Medulla oblongata (tissue), 1 donor: Measurements from ENCODE around the gene CHD6.

ENCODE experiments used
- DNase-seq: peaks from one replicate; pipeline ENCODE4 v3.0.0-alpha.2; 2015; ENCODE audit errors: extremely low spot score

Gene CHD6

GRCh38 chr20:41366546-41367392 is 251.4 kb downstream of the CHD6 start, which contains the start of gene EMILIN3:
EMILIN3 (minus strand) TSS chr20:41366818; CDS start chr20:41366634, 184 bp downstream.
- DNase-seq = no peak

- no peak for DNase-seq
Observed at GRCh38 chr20:41365777-41366545, 252.2 kb downstream of the CHD6 start.

GRCh38 chr20:41364967-41365765 is 253.0 kb downstream of the CHD6 start:
- DNase-seq = no peak

- DNase-seq = no peak
Observed at GRCh38 chr20:41364236-41364855, 253.8 kb downstream of the CHD6 start.

GRCh38 chr20:41363601-41364000 is 254.6 kb downstream of the CHD6 start:
- no peak for DNase-seq

- DNase-seq = no peak
Observed at GRCh38 chr20:41362748-41363140, 255.4 kb downstream of the CHD6 start.

- no peak for DNase-seq
Observed at GRCh38 chr20:41361757-41362747, 256.1 kb downstream of the CHD6 start.

- DNase-seq = no peak
Observed at GRCh38 chr20:41360831-41361756, 257.1 kb downstream of the CHD6 start.

- DNase-seq = no peak
Observed at GRCh38 chr20:41359541-41360011, 258.6 kb downstream of the CHD6 start.

- DNase-seq = no peak
Observed at GRCh38 chr20:41358717-41359116, 259.5 kb downstream of the CHD6 start.

GRCh38 chr20:41358230-41358629 is 259.9 kb downstream of the CHD6 start:
- DNase-seq = no peak

GRCh38 chr20:41357424-41358163 is 260.6 kb downstream of the CHD6 start:
- DNase-seq = no peak

- DNase-seq = no peak
Observed at GRCh38 chr20:41356951-41357350, 261.2 kb downstream of the CHD6 start.

- DNase-seq = no peak
Observed at GRCh38 chr20:41355598-41356203, 262.5 kb downstream of the CHD6 start.

- DNase-seq = no peak
Observed at GRCh38 chr20:41355192-41355591, 263.0 kb downstream of the CHD6 start.

GRCh38 chr20:41353530-41353929 is 264.6 kb downstream of the CHD6 start:
- no peak for DNase-seq

- no peak for DNase-seq
Observed at GRCh38 chr20:41352666-41353065, 265.5 kb downstream of the CHD6 start.

- DNase-seq = no peak
Observed at GRCh38 chr20:41352106-41352505, 266.1 kb downstream of the CHD6 start.
